HG03342 (cell line): ENCODE measurements around the gene GOLGA7B.
"Not testable (repeated sequence)": the region's sequence is repeated elsewhere in the genome, so short reads cannot be mapped to it uniquely, and the experiment has no call there.

ENCODE experiments used
- ATAC-seq: cut with Tn5 transposase; IDR thresholded peaks from one replicate; pipeline ENCODE4 v1.9.1; 2021; ENCODE audit warnings: mild to moderate bottlenecking, moderate library complexity; ENCODE audit not compliant: unreplicated experiment

The GOLGA7B gene

GRCh38 chr10:97830064-97830463 lies 19.6 kb upstream of the GOLGA7B start:
- no peak for ATAC-seq

GRCh38 chr10:97831259-97831658 lies 18.4 kb upstream of the GOLGA7B start:
- ATAC-seq = no peak

DNA sequence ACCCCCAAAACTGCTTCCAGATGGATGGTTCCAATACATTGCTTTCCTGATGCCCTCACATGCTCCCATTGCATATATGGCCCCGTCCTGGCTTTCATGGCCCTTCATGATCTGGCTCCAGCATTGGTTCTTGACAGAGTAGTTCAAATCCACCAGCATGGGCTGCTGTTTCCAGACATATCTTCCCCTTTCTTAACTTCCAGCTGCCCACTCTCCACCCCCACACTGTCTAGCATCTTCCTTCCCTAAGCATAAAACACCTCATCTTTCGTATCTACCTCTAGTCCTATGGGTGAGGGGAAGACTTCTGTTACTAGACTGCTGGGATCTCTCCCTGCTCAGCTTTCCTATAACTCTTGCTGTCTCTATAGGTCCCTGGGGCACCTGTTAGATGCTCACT lies 13.2 kb upstream of the GOLGA7B start:
- ATAC-seq = no peak

DNA sequence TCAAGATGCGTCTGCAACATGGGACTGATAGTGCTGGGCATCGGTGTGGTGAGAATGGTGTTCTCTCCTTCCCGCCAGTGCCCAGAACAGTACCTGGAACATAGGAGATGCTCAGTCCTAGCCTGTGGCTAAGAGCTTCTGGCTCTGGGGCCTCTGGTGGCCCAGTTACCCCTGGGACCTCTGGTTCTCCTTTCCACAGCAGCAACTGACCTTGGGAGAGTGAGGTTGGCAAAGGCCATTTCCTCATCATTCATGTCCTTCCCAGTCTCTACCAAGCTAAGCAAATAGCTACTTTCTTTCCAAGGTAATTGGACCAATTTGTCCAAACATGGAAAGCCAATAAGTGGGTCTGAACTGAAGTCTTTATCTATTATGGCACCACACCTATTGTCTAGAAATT lies 11.6 kb upstream of the GOLGA7B start:
- no peak for ATAC-seq

GRCh38 chr10:97841166-97841565 lies 8.5 kb upstream of the GOLGA7B start:
- ATAC-seq = not testable (repeated sequence)

GRCh38 chr10:97842114-97842513 lies 7.5 kb upstream of the GOLGA7B start:
- ATAC-seq = not testable (repeated sequence)

GRCh38 chr10:97842656-97843280 lies 6.9 kb upstream of the GOLGA7B start:
- no peak for ATAC-seq

DNA sequence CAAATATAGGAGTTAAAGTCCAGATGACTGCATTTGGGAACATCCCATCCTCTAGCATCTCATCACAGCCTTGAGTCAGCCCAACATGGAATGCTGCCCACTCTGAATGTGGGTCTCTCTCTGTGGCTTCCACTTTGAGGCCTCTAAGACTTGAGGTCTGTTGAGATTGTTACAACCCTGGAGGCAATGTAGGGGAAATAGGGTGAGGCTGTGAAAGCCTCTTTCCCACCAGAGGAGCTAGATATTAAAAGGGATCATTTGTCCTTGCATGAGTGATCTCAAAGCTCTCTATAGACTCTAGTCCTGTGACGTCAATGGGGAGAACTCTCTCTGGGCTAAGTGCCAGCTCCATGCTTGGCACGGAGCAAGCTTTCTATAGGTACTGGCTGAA lies 6.4 kb upstream of the GOLGA7B start:
- ATAC-seq = no peak

DNA sequence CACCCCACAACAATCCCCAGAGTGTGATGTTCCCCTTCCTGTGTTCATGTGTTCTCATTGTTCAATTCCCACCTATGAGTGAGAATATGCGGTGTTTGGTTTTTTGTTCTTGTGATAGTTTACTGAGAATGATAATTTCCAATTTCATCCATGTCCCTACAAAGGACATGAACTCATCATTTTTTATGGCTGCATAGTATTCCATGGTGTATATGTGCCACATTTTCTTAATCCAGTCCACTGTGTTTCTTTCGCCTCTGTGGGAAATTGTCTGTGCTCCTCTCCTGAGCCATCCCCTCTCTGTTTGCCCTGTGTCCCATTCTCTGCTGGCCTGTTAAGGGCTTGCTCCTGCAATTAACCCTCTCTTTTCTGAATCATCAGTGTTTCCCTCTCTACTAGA lies 5.7 kb upstream of the GOLGA7B start:
- ATAC-seq = not testable (repeated sequence)

GRCh38 chr10:97844678-97845077 lies 5.0 kb upstream of the GOLGA7B start:
- ATAC-seq = no peak

DNA sequence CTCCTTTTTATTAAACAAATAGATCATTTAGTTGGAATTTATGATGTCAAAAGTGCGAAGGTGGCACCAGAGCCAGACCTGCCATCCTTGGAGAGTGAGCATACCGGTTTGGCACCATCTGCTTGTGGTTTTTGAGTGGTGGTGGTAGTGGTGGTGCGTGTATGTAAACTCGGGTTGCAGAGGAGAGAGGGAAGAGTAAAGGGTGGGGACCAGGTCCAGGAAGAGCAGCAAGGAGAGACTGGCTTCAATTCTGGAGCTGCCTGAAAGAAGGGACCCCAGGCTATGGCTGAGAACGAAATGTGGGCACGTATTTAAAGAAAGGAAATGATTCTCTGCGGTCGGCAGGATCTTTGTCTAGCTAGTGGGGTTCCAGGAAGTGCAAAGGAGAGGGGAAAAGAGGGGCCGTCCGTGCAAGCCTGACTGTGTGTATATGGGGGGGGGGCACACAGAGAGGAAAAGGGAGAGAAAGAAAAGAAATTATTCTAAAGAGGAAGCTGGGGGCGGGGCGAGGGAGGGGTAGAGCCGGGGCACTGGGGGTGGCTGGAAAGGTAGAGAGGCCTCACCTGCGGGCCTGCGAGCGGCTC lies 448 bp upstream of the GOLGA7B start:
- ATAC-seq = no peak

DNA sequence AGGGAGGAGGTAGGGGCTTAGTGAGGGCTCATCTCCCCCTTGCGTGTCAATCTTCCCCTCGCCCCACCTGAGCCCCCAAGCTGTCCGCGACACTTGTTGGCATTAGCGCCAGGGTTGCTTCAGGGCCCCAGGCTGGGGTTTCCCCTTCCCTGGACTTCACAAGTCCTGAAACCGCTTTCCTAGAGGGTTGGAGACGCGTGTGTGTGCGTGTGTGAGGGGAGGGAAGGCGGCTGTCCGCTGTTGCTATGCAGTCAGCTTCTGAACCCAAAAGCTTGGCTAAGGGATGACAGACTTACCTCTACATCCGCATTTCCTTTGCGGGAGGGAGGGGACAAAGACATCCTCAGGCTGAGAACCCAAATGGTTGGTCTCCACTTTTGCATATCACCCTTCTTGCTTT lies 803 bp downstream of the GOLGA7B start:
- no peak for ATAC-seq

- ATAC-seq = no peak
Observed at GRCh38 chr10:97851341-97852001, 1.8 kb downstream of the GOLGA7B start.

DNA sequence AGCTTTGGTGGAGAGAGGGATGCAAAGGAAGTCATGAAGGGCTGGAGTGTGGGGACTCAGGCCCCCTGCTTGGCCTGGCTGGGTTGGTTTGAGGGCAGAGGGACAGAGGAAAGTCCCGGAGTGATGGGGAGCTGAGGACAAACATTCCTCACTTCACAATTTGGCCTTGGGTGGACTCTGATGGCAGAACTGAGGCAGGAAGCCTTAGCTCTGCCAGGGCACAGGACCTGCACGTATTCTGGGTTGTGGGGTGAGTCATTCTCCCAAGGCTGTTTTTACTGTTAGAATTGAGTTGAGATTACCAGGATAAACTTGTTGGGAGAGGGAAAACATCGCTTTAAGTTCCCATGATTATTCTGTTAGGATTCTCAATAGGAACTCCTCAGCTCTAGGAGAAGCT lies 2.6 kb downstream of the GOLGA7B start:
- ATAC-seq = no peak

DNA sequence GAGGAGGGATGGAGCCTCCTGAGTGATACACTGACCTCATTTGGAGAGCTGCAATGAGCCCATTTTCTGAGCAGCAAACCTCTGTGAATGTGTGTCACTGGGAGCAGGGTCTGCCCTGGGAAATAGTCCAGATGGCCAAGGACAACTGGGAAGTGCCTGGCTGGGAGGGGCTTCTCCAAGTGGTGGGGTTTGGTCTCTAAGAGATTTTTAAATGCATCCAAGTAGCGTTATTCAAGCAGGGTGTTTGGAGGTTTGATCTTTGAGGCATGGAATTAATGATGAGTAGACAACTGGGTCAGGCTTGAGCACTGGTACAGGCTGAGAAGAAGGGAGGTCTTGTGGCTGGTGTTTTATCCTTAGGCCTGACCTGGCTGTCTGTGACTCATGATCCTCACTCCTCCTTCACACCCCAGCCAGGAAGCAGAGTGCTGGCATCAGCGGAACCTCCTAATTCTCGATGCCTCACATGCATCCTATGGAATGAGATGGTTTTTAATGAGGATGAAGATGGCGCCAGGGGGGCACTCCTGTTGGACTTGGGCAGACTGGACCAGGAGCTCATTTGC lies 3.3 kb downstream of the GOLGA7B start:
- ATAC-seq = no peak

GRCh38 chr10:97854743-97855142 lies 5.1 kb downstream of the GOLGA7B start:
- no peak for ATAC-seq

GRCh38 chr10:97858001-97858439 lies 8.4 kb downstream of the GOLGA7B start:
- no peak for ATAC-seq

DNA sequence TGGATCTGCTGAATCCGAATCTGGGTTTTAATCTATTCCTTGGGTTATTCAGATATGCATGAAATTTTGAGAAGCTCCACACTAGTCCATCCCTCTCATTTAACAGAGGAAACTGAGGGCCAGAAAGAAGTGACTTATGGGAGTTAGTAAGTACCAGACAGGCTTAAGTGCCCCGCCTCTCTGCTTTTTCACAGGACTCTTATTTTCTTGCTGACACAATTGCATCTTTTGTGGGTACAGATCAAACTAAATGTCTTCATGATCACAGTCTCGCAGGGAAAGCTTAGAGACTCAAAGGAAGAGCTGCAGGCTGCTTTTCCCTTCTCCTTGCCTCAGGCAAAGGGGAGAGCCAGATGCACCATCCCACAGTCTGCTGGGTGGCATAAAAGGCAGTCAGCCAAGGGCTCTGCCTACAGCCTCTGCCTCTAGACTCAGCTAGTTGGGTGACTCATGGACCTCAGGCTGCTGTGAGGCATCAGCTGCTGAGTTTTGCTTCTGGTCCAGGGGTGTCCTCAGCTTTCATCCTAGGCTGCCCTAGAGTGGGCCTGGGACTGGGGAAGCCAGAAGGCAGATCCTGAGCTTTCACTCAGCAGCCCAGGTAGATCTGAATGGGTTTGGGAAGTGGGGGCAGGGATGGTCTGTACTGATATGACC lies 11.6 kb downstream of the GOLGA7B start:
- no peak for ATAC-seq

GRCh38 chr10:97861924-97862323 lies 12.3 kb downstream of the GOLGA7B start:
- no peak for ATAC-seq

- ATAC-seq = no peak
Observed at GRCh38 chr10:97863808-97864207, 14.2 kb downstream of the GOLGA7B start.

DNA sequence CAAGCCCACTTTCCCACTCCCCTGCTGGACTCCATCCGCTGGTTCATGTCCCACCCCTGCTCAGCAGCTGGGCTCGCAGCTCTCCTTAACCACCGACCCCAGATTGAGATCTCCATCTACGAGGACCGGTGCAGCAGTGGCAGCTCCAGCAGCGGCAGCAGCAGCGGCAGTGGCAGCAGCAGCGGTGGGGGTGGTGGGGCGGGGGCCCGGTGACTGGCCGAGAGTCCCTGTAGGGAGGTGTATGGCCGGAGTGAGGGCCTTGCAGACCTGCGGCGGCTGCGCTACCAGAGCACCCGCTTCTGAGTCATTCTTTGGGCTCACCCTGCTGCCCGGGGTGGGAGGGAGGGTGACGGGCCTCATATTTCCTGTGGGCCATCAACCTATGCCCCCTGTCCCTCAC lies 15.8 kb downstream of the GOLGA7B start:
- ATAC-seq = no peak
